BLaER1 treated with 17β-estradiol and CSF1 and Interleukin-3, amounts not matched to agents 10 nM and 100 nM (cell line): ENCODE results near the gene NAGPA.
A peak's percentile ranks its signal among the peaks of the same experiment; 100 is the strongest.
"Not testable (repeated sequence)": the region's sequence is repeated elsewhere in the genome, so short reads cannot be mapped to it uniquely, and the experiment has no call there.

Source experiments
- H3K27ac ChIP-seq, 11 experiments: shearing (Covaris generic); formaldehyde crosslinking; 2 replicates each; pipeline ENCODE4 v1.8.1; 2022
- H3K27me3 ChIP-seq, 11 experiments: shearing (Covaris generic); formaldehyde crosslinking; 2 replicates each; pipeline ENCODE4 v1.8.1; 2022
- H3K36me3 ChIP-seq, 11 experiments: shearing (Covaris generic); formaldehyde crosslinking; 2 replicates each; pipeline ENCODE4 v1.8.1; 2022
- H3K4me1 ChIP-seq, 10 experiments: shearing (Covaris generic); formaldehyde crosslinking; 2 replicates each; pipeline ENCODE4 v1.8.1; 2022
- H3K4me2 ChIP-seq, 11 experiments: shearing (Covaris generic); formaldehyde crosslinking; 2 replicates each; pipeline ENCODE4 v1.8.1; 2022
- H3K4me3 ChIP-seq, 10 experiments: shearing (Covaris generic); formaldehyde crosslinking; 2 replicates each; pipeline ENCODE4 v1.8.1; 2022
- H3K9ac ChIP-seq, 11 experiments: shearing (Covaris generic); formaldehyde crosslinking; 2 replicates each; pipeline ENCODE4 v1.8.1; 2022
- H3K9me3 ChIP-seq, 11 experiments: shearing (Covaris generic); formaldehyde crosslinking; replicated peaks in 1 of 11; 2 replicates each; pipeline ENCODE4 v1.8.1; 2022
- H4K20me1 ChIP-seq, 11 experiments: shearing (Covaris generic); formaldehyde crosslinking; 2 replicates each; pipeline ENCODE4 v1.8.1; 2022
- Cebpa-rat ChIP-seq, 11 experiments: shearing (Covaris generic); IDR thresholded peaks; 2 replicates each; pipeline ENCODE4 v1.8.1; 2022

The NAGPA gene, protein sequence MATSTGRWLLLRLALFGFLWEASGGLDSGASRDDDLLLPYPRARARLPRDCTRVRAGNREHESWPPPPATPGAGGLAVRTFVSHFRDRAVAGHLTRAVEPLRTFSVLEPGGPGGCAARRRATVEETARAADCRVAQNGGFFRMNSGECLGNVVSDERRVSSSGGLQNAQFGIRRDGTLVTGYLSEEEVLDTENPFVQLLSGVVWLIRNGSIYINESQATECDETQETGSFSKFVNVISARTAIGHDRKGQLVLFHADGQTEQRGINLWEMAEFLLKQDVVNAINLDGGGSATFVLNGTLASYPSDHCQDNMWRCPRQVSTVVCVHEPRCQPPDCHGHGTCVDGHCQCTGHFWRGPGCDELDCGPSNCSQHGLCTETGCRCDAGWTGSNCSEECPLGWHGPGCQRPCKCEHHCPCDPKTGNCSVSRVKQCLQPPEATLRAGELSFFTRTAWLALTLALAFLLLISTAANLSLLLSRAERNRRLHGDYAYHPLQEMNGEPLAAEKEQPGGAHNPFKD

DNA sequence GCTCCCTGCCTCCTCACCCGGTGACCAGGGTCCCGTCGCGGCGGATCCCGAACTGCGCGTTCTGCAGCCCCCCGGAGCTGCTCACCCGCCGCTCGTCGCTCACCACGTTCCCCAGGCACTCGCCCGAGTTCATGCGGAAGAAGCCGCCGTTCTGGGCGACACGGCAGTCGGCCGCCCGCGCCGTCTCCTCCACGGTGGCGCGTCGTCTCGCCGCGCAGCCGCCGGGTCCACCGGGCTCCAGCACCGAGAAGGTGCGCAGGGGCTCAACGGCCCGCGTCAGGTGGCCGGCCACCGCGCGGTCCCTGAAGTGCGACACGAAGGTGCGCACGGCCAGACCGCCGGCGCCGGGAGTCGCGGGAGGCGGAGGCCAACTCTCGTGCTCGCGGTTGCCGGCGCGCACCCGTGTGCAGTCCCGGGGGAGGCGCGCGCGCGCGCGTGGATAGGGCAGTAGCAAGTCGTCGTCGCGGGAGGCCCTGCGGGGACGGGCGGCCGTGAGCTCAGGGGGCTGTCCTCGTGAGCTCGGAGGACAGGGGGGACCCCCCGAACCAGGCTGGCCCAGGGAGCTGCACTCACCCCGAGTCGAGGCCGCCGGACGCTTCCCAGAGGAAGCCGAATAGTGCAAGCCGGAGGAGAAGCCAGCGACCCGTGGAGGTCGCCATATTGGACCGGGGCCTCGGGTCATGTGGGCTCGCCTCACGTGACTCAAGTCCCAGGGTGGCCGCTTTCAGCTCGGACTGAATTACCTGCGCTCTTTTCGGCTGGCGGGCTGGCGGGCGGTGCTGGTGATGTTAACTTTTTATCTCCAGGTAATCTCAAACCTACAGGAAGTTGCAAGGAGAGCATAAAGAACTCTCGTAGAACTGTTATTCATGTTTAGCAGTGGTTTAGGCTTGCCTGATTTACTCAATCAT lies at the start of gene NAGPA:
Gene NAGPA (minus strand): TSS at position 680 of the 911 bp plus-strand sequence. CDS start 21 bp downstream, at position 659.
- Histone ChIP-seq H3K27ac (peak within 1 kb of the TSS; percentile 71 to 95 (median 87)), H3K27me3 (no peaks in the 10 kb centered on the region), H3K36me3 (peaks cover 0 to 31% (median 20%) of the 10 kb centered on the region in 11 experiments; a peak in 13 of 22 replicates), H3K9me3 (no peaks in the 10 kb centered on the region), H3K4me3 (peak within 1 kb of the TSS; percentile 62 to 97 (median 88)), H4K20me1 (peaks cover 0 to 29% (median 0%) of the 10 kb centered on the region in 11 experiments; a peak in 7 of 22 replicates), H3K9ac (peak within 1 kb of the TSS; percentile 84 to 95 (median 89)), H3K4me2 (peak within 1 kb of the TSS; percentile 79 to 96 (median 93)), H3K4me1 (peaks cover 18 to 47% (median 22%) of the 10 kb centered on the region in 10 experiments)
- TF ChIP-seq Cebpa-rat (IDR thresholded peaks at IDR 0.05) = no peak

DNA sequence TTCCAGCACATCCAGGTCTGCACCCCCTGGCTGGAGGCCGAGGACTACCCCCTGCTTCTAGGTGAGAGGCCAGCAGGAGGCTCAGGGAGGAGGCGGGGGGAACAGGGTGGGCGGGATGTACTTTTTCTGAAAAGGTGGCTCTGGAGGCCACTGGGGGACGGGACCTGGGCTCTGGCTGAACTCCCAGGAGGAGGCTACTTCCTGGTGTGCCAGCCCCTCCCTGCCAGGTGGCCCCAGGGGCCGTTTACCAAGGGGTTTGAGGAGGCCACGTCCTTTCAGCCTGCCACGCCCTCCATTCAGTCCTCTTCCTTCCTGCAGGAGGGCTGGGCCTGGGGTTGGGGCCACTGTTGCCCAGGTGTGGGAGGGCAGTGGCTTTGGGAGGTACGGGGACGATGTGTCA lies 47.3 kb upstream of the NAGPA start:
- H3K36me3 ChIP-seq = peaks cover 27 to 87% (median 56%) of the 10 kb centered on the region in 11 experiments
- H3K27me3 ChIP-seq = not testable (repeated sequence)

DNA sequence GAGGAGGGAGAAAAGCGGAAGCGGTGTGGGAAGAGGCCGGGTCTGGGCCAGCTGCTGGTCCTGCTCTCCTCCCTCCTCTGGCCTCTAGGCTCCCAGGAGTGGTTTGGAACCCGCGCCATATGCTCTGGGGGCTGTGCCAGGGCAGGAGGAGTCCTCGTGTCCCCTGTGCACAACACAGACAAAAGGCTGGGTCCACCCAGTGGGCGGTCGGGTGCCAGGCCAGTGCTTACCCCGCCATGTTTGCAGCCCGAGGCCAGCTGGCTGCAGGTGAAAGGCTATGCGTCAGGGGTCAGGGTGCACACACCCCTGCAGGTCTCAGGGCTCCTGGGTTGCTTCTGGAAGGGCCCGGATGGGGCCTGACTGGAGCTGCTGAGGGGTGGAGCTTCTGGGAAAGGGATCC lies 46.7 kb upstream of the NAGPA start:
- H3K27me3 ChIP-seq, H3K9ac ChIP-seq, H3K4me3 ChIP-seq, H3K27ac ChIP-seq, H4K20me1 ChIP-seq, H3K4me2 ChIP-seq, H3K4me1 ChIP-seq, H3K9me3 ChIP-seq: not testable (repeated sequence)
- H3K36me3 ChIP-seq = peaks cover 32 to 87% (median 58%) of the 10 kb centered on the region in 11 experiments

More for the DNA sequence above, 47.3 kb upstream of the NAGPA start:
- not testable (repeated sequence) for H3K4me2 ChIP-seq, H3K9ac ChIP-seq, H3K9me3 ChIP-seq, H3K4me3 ChIP-seq, H3K4me1 ChIP-seq, H4K20me1 ChIP-seq, H3K27ac ChIP-seq

DNA sequence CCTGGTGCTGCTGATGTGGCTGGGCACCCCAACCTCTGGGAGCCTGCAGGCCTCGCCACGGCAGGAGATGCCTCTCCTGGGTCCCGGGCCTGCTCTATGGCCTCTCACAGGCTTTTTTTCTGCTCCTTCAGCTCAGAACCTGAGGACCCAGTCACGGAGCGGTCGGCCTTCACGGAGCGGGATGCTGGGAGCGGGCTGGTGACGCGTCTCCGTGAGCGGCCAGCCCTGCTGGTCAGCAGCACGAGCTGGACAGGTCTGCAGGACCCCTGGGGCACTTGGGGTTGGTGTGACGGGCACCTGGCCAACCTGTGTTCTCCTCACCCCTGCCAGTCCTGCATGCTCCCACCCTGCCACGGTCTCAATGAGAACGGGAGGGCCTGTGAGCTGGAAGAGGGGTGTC lies 44.9 kb upstream of the NAGPA start:
- Histone ChIP-seq H3K27ac (no peak overlapping the region), H3K4me1 (no peaks in the 10 kb centered on the region), H3K27me3 (no peaks in the 10 kb centered on the region), H3K4me3 (no peak overlapping the region), H4K20me1 (peaks cover 0 to 6% (median 0%) of the 10 kb centered on the region in 11 experiments; a peak in 2 of 22 replicates), H3K9ac (no peak overlapping the region), H3K9me3 (no peaks in the 10 kb centered on the region), H3K4me2 (no peak overlapping the region), H3K36me3 (peaks cover 44 to 96% (median 65%) of the 10 kb centered on the region in 11 experiments)
- TF ChIP-seq Cebpa-rat (IDR thresholded peaks at IDR 0.05) = no peak

DNA sequence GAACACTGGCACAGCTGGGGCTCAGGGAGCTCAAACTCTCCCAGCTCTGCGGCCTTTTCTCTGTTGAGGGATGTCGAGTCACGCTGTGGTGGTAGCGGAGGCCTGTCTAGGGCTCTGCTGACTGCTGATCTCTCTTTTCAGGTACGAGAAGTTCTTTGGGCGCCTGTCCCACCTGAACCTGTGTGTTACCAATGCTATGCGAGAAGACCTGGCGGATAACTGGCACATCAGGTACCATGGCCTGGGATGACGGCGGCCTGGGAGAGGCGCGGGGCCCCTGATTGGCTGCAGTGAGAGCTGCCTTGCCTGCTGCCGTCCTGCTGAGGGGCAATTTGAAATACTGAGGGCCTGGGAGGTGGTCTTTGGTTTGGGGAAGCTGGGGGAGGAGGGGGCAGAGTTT lies 43.6 kb upstream of the NAGPA start:
- Histone ChIP-seq H3K9me3 (no peaks in the 10 kb centered on the region), H3K4me2 (no peak overlapping the region), H4K20me1 (peaks cover 0 to 6% (median 0%) of the 10 kb centered on the region in 11 experiments; a peak in 1 of 22 replicates), H3K9ac (no peak overlapping the region), H3K27ac (no peak overlapping the region), H3K36me3 (peaks cover 35 to 90% (median 55%) of the 10 kb centered on the region in 11 experiments), H3K4me3 (no peak overlapping the region), H3K27me3 (no peaks in the 10 kb centered on the region), H3K4me1 (peaks cover 8 to 12% (median 9%) of the 10 kb centered on the region in 10 experiments)
- TF ChIP-seq Cebpa-rat (IDR thresholded peaks at IDR 0.05) = no peak

DNA sequence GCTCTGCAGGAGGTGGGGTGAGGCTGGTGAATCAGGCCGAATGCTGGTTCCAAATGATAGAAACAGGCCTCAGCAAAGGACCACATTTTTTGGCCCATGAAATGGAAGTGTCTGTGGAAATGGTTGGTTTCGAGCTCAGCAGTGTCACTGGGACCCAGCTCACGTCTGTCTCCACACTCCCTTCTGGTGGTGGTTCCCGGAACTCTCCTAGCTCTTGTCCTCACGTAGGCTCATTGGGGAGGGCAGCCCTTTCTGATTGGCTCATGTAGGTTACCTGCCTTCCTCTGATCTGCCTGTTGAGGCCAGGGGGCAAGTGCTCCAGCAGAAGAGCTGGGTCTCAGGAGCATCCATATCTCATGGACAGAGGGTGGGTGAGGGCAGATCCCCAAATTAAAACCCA lies 41.9 kb upstream of the NAGPA start:
- H3K4me2 ChIP-seq = no peak overlapping the region
- H3K9me3 ChIP-seq = peaks cover 0 to 5% (median 0%) of the 10 kb centered on the region in 11 experiments; a peak in 1 of 22 replicates
- no peak overlapping the region for H3K4me3 ChIP-seq
- no peak overlapping the region for H3K27ac ChIP-seq
- peaks cover 33 to 76% (median 54%) of the 10 kb centered on the region in 11 experiments for H3K36me3 ChIP-seq
- no peak overlapping the region for H3K9ac ChIP-seq
- no peaks in the 10 kb centered on the region for H3K27me3 ChIP-seq
- 0 out of 22 replicates have a peak, but pooled peaks cover 0 to 6% (median 0%) of the 10 kb centered on the region in 11 experiments for H4K20me1 ChIP-seq
- H3K4me1 ChIP-seq = peaks cover 19 to 24% (median 21%) of the 10 kb centered on the region in 10 experiments
- no peak for TF ChIP-seq Cebpa-rat (IDR thresholded peaks at IDR 0.05)

DNA sequence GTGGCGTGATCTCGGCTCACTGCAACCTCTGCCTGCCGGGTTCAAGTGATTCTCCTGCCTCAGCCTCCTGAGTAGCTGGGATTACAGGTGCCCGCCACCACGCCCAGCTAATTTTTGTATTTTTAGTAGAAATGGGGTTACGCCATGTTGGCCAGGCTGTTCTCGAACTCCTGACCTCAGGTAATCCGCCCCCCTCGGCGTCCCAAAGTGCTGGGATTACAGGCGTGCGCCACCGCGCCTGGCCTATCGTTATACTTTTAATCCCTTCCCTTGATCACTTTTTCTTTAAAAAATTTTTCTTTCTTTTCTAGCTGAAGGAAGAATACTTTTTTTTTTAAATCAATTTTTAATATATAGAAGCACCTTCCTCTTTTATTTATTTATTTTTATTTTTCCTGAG lies 40.0 kb upstream of the NAGPA start:
- not testable (repeated sequence) for H3K9ac ChIP-seq, H4K20me1 ChIP-seq, H3K4me3 ChIP-seq, H3K27ac ChIP-seq, H3K4me2 ChIP-seq, H3K27me3 ChIP-seq
- Histone ChIP-seq H3K9me3 (peaks cover 0 to 14% (median 0%) of the 10 kb centered on the region in 11 experiments; a peak in 2 of 22 replicates), H3K36me3 (peaks cover 29 to 58% (median 42%) of the 10 kb centered on the region in 11 experiments), H3K4me1 (peaks cover 19 to 24% (median 22%) of the 10 kb centered on the region in 10 experiments)

DNA sequence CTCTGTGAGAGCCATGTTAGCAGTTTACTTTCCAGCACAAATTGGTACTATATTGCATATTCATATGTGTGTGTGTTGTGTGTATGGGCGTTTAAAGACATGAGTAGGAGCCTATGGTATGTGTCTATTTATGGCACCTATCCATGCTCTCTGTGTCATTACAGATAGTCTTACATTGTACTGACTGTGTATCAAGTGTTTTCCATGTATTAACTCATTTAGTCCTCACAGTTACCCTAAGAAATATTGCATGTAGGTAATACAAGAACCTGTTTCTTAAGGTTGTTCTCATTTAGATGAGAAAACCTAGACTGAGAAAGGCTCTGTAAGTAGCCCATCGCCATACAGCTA lies 39.5 kb upstream of the NAGPA start:
- Histone ChIP-seq H3K4me3 (no peak overlapping the region), H3K27me3 (no peaks in the 10 kb centered on the region), H4K20me1 (0 out of 22 replicates have a peak, but pooled peaks cover 0 to 6% (median 0%) of the 10 kb centered on the region in 11 experiments), H3K9me3 (peaks cover 0 to 14% (median 0%) of the 10 kb centered on the region in 11 experiments; a peak in 2 of 22 replicates), H3K9ac (no peak overlapping the region), H3K4me1 (peaks cover 19 to 24% (median 22%) of the 10 kb centered on the region in 10 experiments), H3K27ac (no peak overlapping the region), H3K4me2 (peak overlapping the region in 10 of 11 experiments; percentile 63 to 97 (median 88); a peak in 13 of 22 replicates), H3K36me3 (peaks cover 29 to 53% (median 39%) of the 10 kb centered on the region in 11 experiments)
- no peak for TF ChIP-seq Cebpa-rat (IDR thresholded peaks at IDR 0.05)
